ENCODE results near the gene CYSTM1.

The CYSTM1 gene

DNA sequence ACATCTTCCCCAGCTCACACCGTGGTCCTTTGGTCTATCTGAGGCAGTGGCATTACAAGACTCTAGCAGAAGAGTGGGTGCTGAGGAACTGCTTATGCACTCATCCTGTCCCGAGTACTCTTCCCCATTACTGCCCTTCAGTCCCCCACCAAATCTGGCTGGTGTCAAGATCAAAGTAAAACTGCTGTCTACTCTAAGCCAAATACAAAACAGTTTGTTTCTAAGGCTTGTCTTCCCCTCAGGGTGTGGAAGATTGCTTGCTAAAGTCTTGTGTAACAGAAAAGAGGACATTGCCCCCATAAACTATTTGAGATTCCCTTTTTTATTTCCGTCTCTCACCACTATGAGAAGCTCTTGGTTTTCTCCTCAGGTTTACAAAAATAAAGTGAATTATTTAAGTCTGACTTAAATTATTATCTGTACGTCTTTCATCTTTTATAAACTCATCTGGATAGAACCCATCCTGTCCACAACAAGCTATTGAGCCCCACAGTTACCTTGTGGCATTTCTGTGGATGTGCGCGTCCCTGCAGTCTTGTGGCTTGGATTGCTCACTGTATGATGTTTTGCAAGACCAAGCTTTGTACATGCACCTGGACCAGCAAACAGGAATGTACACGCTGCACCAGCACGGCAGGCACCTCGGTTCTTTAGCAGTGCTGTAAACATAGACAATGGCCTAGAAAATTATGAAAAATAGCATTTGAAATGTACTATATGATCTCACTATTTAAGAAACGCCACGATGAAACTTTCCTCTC, 61.0 kb downstream of the CYSTM1 start:
- no peak for DNase-seq (ENCODE audit: low read depth in 2 of 2)

DNA sequence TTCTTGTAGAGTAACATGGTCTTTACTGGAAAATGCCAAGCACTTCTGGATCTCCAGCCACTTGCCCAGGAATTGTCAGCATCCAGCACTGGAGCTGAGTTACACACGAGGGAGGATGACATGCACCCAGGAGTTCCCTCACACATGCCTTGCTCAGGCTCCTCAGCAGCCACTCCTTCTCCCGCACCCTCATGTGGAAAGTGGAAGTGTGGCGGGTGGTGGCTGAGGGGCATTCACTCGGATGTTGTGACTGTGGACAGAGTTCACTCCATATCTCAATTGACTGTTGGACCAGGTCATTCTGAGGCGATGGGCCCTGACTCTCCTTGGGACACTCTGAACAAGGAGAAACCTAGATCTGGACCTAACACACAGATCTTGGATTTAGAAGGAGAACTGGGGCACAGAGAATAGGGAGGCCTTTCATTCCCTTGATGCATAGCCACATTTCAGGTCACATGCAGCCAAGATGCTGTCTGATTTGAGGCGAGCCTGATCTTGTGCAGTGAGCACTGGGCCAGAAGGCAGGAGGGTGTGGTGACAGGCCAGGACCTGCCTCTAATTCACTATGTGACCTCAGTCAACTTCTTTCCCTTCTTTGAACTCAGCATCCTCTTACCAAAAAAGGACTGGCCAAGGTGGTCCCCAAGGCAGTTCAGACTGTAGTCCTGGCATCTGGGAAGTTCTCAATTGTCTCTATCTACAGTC, 62.1 kb downstream of the CYSTM1 start:
- no peak for DNase-seq (ENCODE audit: low read depth in 2 of 2)

DNA sequence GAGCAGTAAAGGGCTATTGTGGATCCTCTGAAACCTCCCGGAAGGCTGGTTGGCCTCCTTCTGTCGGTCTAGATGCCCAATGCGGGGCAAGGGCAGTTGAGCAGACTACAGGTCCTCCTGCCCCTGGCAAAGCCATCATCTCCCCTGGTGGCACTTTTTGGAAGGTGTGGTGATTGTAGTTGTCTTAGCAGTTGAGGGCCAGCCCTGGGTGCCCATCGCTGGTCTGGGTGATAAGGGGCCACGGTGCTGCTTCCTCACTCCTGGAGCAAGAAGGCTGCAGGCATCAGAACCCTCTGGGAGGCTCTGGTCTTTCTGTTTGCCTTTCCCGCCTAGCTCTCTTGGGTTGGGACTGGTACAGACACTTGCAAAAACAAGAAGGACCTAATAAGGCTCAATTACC, 63.8 kb downstream of the CYSTM1 start:
- DNase-seq (ENCODE audit: low read depth in 2 of 2): no peak

DNA sequence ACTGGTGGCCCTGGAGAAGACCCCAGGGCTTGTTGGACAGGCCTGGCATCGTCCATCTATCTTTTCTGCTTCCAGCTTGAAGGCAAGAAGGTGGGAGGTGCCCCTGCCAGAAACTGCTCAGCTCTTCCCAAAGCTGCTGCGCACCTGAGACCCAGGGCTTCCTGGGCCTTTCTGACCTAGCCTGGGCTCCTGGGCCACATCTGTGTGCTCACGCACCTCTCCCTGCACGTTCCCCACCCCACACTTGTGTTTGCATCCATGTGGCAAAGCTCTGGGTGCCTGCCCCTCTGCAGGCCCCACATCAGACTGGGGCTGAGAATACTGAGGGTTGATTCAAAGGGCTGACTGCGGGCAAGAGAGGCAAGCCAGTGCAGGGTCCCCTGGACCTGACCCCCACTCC, 64.5 kb downstream of the CYSTM1 start:
- DNase-seq (ENCODE audit: low read depth in 2 of 2): no peak

DNA sequence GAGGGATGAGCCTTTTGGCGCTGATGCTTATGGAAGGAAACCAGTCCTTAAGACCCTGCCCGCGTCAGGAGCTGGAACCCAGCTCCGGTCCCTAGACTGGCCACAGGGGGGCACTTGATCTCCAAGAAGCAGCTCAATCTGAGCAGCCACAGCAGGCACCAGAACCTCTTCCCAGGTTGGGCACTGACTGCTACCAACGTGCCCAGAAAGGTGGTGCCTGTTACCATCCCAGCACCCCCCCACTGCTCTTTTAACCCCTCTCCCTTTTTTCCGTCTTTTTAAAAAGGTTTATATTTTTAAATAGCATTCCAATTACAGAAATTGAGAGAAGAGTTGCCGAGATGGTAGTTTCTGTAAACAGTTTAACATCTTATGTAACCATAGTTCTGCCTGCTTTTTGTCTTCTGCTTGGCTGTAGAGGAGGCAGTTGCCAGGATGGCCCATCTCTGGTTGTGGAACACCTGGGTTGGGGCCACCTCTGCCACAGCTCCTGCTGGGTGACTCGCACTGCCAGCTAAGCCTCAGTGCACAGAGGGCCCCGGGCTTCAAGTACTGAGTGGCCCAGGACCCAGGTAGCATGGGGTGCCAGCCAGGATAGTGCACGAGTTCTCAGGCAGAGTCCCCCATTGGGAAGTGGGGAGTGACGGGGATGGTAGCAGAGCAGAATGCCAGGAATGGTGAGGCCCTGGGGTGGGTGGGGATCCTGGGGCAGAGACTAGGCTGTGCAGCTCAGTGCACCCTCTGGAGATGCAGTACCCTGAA, 65.1 kb downstream of the CYSTM1 start:
- DNase-seq (ENCODE audit: low read depth in 2 of 2): peak in 1 of 2 donors; percentile 36

DNA sequence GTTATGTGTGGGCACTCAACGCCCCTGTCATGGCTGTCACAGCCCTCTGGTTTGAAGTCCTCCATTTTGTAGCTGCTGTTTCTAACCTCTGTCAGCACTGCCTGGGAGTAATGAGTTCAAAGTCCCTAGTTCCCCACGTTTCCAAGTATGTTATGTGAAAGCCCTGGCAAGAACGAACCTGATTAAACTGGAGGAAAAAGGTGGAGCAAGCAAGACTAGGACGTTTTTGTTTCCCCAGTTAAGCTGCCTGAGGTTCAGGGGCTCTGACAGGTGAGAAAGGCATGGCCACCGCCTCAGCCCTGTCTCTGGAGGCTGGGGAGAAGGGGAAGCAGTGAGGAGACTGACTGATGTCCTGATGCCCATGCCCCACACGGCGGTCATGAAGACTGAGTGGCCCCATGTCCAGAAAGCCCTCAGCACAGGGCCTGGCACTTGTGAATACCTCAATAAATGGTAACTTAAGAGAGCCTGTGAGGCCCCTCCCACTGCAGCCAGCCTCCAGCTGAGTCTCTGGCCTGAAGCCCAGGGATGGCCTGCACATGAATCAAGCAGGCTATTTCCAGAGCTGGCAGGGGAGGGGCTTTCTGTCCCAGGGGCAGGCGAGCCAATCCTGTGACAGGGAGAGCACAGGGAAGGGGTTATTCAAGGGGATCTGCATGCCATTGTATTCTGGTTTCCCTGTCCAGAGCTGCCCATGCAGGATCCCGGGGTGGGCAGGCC, 66.2 kb downstream of the CYSTM1 start:
- DNase-seq (ENCODE audit: low read depth in 2 of 2): no peak

DNA sequence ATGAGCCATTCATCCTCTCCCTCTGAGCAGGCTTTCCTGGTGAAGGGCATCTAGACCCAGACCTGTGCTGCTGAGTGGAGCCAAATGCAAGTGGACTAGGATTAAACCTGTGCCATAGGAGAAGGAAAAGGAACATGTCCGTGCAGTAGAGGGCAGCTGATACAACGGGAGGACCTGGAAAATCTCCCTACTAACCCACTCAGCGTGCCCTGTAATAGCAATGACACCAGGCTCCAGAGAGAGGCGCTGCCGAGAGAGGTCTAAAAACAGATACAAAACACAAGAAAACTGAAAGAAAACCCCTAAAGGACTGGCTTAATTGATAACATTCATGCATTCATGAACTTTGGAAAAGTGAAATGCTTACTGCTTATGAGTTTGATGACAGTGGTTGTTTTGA, 67.1 kb downstream of the CYSTM1 start:
- no peak for DNase-seq (ENCODE audit: low read depth in 2 of 2)

DNA sequence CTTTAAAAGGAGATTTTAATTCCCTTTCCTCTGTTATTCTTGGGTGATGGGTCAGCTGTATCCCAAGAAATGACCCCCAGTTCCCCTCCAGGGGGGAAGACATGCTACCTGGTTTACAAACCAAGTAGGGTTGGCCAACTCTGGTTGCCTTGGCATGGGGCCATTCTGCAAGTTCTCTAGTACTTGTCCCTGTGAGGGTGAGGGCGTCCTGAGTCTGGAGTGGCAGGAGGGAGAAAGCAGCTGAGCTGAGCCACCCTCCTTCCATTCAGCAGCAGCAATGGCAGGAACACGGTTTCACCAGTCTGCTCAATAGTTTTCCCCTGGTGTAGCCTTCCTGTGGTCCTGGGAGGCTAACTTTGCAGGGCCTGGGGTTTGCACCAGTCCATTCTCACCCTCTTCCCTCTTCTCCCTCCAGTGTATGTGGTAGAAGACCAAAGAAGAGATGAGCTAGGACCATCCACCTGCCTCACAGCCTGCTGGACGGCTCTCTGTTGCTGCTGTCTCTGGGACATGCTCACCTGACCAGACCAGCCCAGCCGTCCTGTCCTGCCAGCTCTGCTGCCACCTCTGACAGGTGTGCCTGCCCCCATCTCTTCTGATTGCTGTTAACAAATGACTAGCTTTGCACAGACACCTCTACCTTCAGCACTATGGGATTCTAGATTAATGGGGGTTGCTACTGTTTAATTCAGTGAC, 68.0 kb downstream of the CYSTM1 start:
- DNase-seq (ENCODE audit: low read depth in 2 of 2): no peak

DNA sequence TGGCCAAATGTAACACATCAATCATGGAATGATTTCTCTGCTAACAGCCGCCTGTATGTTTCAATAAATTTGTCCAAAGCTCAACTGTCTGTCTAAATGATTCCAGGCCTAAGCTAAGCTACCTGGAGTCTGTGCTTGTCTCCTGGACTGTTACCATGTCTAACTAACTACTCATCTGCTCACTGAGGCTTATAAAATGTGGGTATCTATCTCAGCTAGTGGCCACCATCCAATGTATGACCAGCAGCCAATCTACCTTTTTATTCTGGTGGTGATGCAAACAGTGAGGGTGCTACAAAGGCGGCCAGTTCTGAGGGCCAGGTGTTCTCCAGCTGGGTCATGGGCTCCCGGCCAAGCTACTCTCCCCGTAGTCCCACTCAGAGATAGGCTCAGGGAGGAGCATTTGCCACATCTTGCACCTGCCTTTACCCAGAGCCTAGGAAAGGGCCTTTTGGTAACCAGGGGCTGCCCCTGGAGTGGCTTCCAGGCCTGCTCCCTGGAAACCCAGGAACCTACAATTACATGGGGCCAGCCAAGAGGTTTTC, 68.8 kb downstream of the CYSTM1 start:
- DNase-seq (ENCODE audit: low read depth in 2 of 2): no peak

DNA sequence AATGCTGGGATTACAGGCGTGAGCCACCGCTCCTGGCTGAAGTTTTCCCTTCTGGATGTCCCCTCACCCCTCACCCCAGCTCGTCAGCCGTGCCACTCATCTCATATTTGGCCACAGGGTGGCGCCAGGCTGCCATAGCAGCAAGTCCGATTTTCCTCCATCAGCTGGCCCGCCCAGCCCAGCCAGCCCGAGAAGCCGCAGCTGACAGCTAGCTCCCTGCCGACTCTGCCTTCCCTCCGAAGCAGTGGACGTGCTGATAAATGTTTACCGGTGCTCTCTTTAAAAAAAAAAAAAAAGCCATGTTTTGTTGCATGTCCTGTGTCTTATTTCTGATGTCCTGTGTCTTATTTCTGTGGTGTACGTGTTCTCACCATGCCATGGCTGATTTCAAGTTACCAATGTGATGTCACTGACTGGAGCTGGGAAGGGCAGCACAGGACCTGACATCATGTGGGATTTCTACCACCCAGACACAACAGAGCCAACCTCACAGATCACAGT, 69.6 kb downstream of the CYSTM1 start:
- peak; percentile 21 to 53 for DNase-seq (ENCODE audit: low read depth in 2 of 2)

DNA sequence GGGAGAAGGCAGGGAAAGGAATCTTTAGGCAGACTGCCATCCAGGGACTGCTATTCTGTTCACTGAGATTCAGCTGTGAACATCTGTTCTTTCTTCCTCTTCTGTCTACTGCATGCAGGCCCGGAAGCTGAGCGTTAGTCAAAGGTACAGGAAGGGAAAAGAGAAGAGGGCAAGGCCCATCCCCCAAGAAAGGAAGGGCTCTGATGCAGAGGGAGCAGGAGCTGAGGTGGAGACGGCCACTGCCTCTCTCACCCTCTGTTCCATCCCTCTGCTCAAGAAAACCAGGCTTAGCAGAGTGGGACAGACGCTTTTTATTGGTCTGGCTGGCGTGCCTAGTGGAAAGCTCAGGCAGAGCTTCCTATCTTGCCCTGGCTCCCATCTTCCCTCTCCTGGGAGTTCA, 70.4 kb downstream of the CYSTM1 start:
- DNase-seq (ENCODE audit: low read depth in 2 of 2): no peak

DNA sequence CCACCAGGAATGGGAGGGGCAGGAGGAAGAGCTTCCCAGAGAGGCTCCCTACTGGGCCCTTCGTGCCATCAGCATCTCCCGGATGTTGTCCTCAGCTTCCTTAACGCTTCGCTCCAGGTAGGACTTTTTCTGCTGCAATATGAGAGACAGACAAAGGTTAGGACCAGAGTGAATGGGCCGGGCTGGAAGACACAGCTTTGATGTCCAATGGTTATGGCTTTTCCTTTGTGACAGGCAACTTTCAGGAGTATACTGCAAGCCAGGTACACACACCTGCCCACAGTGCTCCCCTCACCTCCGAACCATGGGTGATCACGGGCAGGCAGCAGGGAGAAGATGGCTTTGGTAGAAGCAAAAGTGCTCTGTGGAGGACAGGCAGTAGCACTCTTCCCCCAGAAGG, 70.9 kb downstream of the CYSTM1 start:
- DNase-seq (ENCODE audit: low read depth in 2 of 2): no peak

DNA sequence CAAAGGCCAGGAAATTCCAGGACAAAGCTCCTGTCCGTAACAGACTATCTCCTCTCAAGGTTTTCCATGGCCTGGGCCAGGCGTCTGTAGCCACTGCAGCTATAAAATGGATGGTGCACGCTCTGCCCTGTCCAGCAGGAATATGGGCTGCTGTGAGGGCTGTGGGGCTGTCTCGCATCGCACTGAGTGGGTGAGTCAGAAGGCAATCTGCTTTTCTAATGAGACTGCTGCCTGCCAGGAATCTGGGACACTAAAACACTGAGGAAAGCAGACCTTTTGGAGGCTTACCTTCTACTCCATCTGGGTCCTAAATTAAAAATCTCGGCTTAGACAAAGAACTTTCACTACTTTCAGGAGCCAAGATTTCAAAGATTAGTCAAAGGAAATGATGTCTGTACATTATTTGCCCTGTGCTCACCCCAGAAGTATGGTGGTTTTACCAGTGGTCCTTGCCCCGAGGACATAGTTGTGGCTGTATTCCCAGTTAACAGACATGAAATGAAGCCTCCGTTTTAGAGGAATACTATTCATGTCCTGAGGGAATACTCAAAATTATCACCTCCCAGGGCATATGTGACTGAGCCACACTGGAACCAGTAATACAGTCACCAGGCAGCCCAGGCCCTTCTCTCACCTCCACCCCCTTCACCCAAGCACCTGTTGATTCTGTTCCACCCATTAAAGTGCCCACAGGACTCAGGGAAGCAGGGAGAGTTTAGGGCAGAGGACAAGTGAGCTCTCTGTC, 71.6 kb downstream of the CYSTM1 start:
- DNase-seq (ENCODE audit: low read depth in 2 of 2): no peak

DNA sequence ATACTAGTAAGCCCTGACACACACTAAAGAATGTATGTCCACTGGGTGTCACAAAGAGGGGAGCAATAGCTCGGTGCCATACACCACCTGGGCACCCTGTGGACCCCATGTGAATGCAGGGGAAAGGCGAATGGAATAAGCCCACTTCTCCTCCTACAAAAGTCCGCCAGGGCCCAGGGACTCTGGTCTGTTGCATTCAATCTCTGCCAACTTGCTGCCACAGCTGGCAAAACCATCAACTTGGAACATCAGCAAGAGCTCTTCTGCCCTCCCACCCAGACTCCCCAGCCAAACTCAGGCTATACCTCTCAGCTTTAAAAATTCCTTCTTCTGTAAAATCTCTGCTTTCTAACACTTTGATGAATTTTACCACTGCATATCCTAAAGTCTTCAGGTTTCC, 73.4 kb downstream of the CYSTM1 start:
- no peak for DNase-seq (ENCODE audit: low read depth in 2 of 2)

DNA sequence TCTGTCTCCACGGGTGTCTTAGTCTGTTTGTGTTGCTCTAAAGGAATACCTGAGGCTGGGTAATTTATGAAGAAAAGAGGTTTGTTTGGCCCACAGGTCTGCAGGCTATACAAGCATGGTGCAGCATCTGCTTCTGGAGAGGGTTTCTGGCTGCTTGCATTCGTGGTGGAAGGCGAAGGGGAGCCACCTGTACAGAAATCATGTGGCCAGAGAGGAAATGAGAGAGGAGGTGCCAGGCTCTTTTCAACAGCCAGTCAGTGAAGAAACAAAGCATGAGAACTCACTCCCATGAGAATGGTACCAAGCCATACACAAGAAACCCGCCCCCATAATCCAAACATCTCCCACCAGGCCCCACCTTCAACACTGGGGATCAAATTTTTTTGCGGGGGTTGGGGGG, 74.5 kb downstream of the CYSTM1 start:
- no peak for DNase-seq (ENCODE audit: low read depth in 2 of 2)

DNA sequence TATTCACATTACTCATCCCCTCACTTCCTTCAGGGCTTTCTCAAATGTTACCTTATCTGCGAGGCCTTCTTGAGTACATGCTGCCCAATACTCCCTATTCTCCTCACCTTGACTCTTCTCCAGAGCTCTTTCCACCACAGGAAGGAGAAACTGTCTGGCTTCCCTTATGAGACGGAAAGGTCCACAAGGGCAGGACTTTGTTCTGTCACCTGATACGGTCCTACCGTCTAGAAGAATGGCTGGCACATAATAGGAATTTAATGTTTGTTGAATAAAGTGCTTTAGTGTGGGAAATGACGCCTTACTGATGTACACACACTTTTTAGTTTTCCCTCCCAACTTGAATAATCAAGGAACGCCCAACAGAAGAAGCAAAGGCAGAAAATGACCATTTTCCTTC, 75.4 kb downstream of the CYSTM1 start:
- DNase-seq (ENCODE audit: low read depth in 2 of 2): no peak

DNA sequence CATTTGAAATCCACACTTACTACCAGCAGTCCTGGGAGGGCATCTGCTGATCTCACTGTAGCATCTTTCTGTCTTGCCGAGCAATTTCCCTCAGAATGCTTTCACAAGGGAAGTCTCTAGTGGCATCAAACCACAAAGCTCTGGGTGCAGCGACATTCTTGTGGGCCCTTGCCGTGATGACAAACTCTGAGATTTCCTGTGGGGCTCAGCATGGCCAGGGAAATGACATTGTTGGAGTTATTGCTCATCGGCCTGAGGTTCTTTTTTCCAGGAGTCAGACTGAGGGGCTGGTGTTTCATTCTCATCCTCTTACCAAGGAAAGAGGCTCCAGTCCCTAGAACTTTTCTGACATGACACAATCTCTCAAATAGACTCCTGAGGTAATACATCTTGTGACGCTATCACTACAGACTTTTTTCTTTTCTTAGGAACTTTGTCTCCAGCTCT, 76.6 kb downstream of the CYSTM1 start:
- DNase-seq (ENCODE audit: low read depth in 2 of 2): peak; percentile 7 to 14

DNA sequence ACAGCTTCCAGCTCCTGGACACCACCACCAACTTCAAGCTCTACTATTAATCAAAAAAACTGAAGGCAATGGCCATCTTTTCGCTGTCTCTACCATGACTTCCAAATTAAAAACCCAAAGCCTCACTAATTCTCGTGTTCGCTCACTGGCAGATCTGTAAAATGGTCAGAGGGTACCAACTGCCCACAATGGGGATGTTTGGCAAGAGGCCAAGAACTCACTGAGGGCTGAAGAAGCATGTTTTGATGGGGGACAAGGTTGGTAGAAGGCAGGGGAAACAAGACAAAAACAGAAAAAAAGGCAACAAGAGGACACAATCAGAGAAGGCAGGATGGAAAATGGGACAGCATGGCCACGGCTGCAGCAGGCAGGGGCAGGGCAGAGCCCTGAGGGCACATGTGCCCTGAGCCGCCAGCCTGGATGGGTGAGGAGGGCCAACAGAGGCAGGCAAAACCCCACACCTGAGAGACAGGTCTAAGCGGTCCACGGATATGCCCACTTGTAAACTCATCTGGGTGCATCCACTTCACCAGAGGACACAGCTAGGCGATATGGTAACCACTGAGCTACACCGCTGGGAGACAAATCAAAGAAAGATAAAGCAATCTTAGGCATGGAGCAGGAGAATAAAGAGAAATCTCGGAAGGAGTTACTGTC, 77.6 kb downstream of the CYSTM1 start:
- DNase-seq (ENCODE audit: low read depth in 2 of 2): no peak

DNA sequence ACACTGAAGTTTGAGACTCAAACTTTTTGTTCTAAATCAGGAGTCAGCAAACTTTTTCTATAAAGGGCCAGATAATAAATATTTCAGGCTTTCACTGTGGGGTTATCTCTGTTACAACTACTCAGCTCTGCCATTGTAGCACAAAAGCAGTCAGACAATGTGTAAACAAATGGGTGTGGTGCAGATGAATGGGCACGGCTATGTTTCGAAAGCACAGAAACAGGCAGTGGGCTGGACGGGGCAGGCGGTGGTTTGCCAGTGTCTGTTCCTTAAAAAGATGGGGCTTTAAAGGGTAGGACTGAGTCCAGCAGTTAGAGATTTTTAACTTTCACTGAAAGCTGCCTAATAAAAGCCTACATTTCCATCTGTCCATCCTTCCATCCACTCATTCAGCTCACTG, 79.0 kb downstream of the CYSTM1 start:
- no peak for DNase-seq (ENCODE audit: low read depth in 2 of 2)

Measured in stimulated activated CD8-positive, alpha-beta memory T cell treated with anti-CD3 and anti-CD28 coated beads, Interleukin-2, amount 100 ng/mL, for 1 hour (primary cell).